ENCODE data around the gene TLCD1. TPM values are rescaled to one million over a fixed set of nuclear protein-coding genes. Genes with fewer than 3 reads are reported as not detected.
A peak's percentile ranks its signal among the peaks of the same experiment; 100 is the strongest.

TLCD1 gene
- total RNA-seq, 1 experiment from 2014 or later, result 50.7 TPM

- Mint-ChIP-seq H3K9me3 (no peaks in the 10 kb centered on the region), H3K4me3 (0 out of 5 replicates have a peak overlapping the region, but pooled peaks of 1 of the 2 experiments have one; percentile 14), H3K27me3 (ENCODE audit: low read depth) (0 out of 2 replicates have a peak, but pooled peaks cover 1% of the 10 kb centered on the region), H3K36me3 (ENCODE audit: insufficient read depth in 1 of 3, low read depth in 3 of 3) (peaks cover 35 to 47% (median 41%) of the 10 kb centered on the region in 3 experiments; a peak in 6 of 7 replicates), H3K27ac (peak overlapping the region in 1 of 3 experiments; percentile 57; a peak in 1 of 7 replicates), H3K4me1 (peaks cover 38 to 42% of the 10 kb centered on the region in 2 experiments)
- no peaks in the 10 kb centered on the region for H3K23me2 ChIP-seq (ENCODE audit: insufficient read length, low read depth, low read length, poor library complexity, severe bottlenecking)
- no peaks in the 10 kb centered on the region for H3K9me3 ChIP-seq (ENCODE audit: control insufficient read depth, low read depth, low read length)
- H3K27me3 ChIP-seq (ENCODE audit: insufficient read depth, low read length), result no peaks in the 10 kb centered on the region
- no peak overlapping the region for H3K18ac ChIP-seq (ENCODE audit: insufficient read length, low read depth, low read length)
- TF ChIP-seq CTCF (conservative IDR thresholded peaks at IDR 0.05), result no peak
- H2AFZ ChIP-seq (ENCODE audit: low read length), result no peak overlapping the region
- no peak overlapping the region for H3K23ac ChIP-seq (ENCODE audit: insufficient read length, low read depth, low read length)
- no peak overlapping the region for H2BK20ac ChIP-seq (ENCODE audit: low read depth, low read length, poor library complexity, severe bottlenecking)
- no peak overlapping the region for H3K4me2 ChIP-seq (ENCODE audit: insufficient read depth, insufficient read length, low read length)
- H4K91ac ChIP-seq (ENCODE audit: insufficient read length, low read depth, low read length), result no peak overlapping the region
- no peak overlapping the region for H3K56ac ChIP-seq (ENCODE audit: insufficient read length, low read depth, low read length)
- no peak overlapping the region for H3T11ph ChIP-seq (ENCODE audit: low read length)
- H3K27ac ChIP-seq (ENCODE audit: insufficient read length, low read depth, low read length), result no peak overlapping the region
- H4K8ac ChIP-seq (replicated peaks; ENCODE audit: insufficient read length, low read depth, low read length), result no peak overlapping the region
- no peak overlapping the region for H3K4ac ChIP-seq (ENCODE audit: low read depth, low read length)
- no peak overlapping the region for H2BK120ac ChIP-seq (ENCODE audit: low read depth, low read length, poor library complexity, severe bottlenecking)
- peaks cover 12% of the 10 kb centered on the region; the same call in 1 of the 2 replicates for H3K4me1 ChIP-seq (ENCODE audit: insufficient read depth, low read length)
- H3K9ac ChIP-seq (ENCODE audit: extremely low read depth, insufficient read length, low read length), result no peak overlapping the region
- no peaks in the 10 kb centered on the region for H3K79me1 ChIP-seq (ENCODE audit: insufficient read depth, low read depth, low read length, poor library complexity, severe bottlenecking)
- H4K5ac ChIP-seq (ENCODE audit: insufficient read length, low read depth, low read length), result no peak overlapping the region
- no peaks in the 10 kb centered on the region for H4K20me1 ChIP-seq (ENCODE audit: control insufficient read depth, insufficient read depth, insufficient read length)
- H3K79me2 ChIP-seq (ENCODE audit: insufficient read depth, low read length), result no peaks in the 10 kb centered on the region
- no peak overlapping the region for H3K14ac ChIP-seq (ENCODE audit: insufficient read depth, low read length)
- no peak for DNase-seq
- H2BK15ac ChIP-seq (ENCODE audit: low read depth, low read length), result no peak overlapping the region
- WGBS (ENCODE audit: extremely low coverage, insufficient read length, low lambda C conversion rate), result no CpG with 5 or more reads among the region's 32 CpGs
- no peak overlapping the region for H2AK5ac ChIP-seq (ENCODE audit: insufficient read length, low read length)
- H2BK12ac ChIP-seq (ENCODE audit: insufficient read length, low read depth, low read length), result no peak overlapping the region
- H2BK5ac ChIP-seq (ENCODE audit: insufficient read length, low read length), result no peak overlapping the region
These were observed 32.5 kb upstream of the TLCD1 start for GRCh38 chr17:28758411-28759121.

Measured in H9 (cell line).